ENCODE measurements around the gene ZNF559. TPM values are rescaled to one million over a fixed set of nuclear protein-coding genes. Genes with fewer than 3 reads are reported as not detected.

The ZNF559 gene
- total RNA-seq, 1 donor from 2014 or later = 23.6 TPM

DNA sequence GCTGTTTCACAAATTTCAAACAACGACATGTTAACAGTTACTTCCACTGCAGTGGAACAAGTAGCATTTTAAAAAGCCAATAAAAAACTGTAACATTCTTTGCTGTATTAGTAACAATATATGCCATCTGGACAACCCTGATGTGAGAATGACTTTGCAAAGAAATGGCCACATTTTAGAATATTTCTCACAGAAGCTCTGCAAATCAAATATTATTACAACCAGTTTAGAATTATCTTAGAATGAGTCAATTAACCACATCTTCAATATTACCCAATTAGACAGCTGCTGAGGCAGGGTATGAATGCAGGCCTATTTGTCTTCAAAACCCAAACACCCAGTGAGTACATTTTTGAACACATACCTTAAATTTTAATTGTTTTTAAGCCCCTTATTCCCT lies 17.5 kb upstream of the ZNF559 start:
- H3K4me1 Mint-ChIP-seq (ENCODE audit: low read depth, unreplicated experiment) = no peaks in the 10 kb centered on the region
- DNase-seq = no peak
- TF ChIP-seq, protein P1, sequence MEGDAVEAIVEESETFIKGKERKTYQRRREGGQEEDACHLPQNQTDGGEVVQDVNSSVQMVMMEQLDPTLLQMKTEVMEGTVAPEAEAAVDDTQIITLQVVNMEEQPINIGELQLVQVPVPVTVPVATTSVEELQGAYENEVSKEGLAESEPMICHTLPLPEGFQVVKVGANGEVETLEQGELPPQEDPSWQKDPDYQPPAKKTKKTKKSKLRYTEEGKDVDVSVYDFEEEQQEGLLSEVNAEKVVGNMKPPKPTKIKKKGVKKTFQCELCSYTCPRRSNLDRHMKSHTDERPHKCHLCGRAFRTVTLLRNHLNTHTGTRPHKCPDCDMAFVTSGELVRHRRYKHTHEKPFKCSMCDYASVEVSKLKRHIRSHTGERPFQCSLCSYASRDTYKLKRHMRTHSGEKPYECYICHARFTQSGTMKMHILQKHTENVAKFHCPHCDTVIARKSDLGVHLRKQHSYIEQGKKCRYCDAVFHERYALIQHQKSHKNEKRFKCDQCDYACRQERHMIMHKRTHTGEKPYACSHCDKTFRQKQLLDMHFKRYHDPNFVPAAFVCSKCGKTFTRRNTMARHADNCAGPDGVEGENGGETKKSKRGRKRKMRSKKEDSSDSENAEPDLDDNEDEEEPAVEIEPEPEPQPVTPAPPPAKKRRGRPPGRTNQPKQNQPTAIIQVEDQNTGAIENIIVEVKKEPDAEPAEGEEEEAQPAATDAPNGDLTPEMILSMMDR (IDR thresholded peaks at IDR 0.05; ENCODE audit: partially characterized antibody, unreplicated experiment) = no peak
- H3K4me3 Mint-ChIP-seq (ENCODE audit: unreplicated experiment) = no peak overlapping the region
- H3K36me3 Mint-ChIP-seq (ENCODE audit: unreplicated experiment) = peaks cover 25% of the 10 kb centered on the region
- H3K27ac Mint-ChIP-seq (ENCODE audit: unreplicated experiment) = no peak overlapping the region
- peaks cover 21% of the 10 kb centered on the region for H3K9me3 Mint-ChIP-seq (ENCODE audit: unreplicated experiment)
- peaks cover 5% of the 10 kb centered on the region for H3K27me3 Mint-ChIP-seq (ENCODE audit: unreplicated experiment)

DNA sequence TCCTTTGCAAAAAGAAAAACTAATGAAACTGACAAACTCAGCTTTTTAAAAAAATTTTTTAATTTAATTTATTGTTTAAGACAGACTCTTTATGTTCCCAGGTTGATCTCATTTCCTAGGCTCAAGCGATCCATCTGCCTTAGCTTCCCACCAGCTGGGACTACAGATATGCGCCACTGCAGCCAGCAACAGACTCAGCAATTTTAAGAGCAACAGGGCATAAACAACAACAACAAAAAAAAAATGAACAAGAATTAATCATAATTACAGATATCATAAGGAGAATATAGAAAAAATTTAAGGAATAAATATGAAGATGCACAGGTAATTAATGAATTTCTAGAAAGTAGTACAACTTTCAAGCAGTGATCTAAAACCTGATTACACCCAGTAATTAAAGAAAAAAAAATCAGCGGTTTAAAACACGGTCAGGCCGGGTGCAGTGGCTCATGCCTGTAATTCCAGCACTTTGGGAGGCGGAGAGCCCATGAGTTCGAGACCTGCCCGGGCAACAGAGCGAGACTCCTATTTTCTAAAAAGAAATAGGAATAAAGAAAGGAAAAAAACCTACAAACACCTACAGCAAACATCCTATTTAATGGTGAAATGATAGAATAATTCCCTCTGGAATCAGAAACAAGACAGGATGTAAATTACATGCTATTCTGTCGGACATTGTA lies 15.7 kb upstream of the ZNF559 start:
- Mint-ChIP-seq H3K9me3 (ENCODE audit: unreplicated experiment) (peaks cover 16% of the 10 kb centered on the region), H3K4me1 (ENCODE audit: low read depth, unreplicated experiment) (no peaks in the 10 kb centered on the region), H3K36me3 (ENCODE audit: unreplicated experiment) (peaks cover 17% of the 10 kb centered on the region), H3K4me3 (ENCODE audit: unreplicated experiment) (peak overlapping the region; percentile 95), H3K27me3 (ENCODE audit: unreplicated experiment) (peaks cover 2% of the 10 kb centered on the region), H3K27ac (ENCODE audit: unreplicated experiment) (peak overlapping the region; percentile 3)
- TF ChIP-seq, protein P1 (IDR thresholded peaks at IDR 0.05; ENCODE audit: partially characterized antibody, unreplicated experiment) = no peak
- no peak for DNase-seq

DNA sequence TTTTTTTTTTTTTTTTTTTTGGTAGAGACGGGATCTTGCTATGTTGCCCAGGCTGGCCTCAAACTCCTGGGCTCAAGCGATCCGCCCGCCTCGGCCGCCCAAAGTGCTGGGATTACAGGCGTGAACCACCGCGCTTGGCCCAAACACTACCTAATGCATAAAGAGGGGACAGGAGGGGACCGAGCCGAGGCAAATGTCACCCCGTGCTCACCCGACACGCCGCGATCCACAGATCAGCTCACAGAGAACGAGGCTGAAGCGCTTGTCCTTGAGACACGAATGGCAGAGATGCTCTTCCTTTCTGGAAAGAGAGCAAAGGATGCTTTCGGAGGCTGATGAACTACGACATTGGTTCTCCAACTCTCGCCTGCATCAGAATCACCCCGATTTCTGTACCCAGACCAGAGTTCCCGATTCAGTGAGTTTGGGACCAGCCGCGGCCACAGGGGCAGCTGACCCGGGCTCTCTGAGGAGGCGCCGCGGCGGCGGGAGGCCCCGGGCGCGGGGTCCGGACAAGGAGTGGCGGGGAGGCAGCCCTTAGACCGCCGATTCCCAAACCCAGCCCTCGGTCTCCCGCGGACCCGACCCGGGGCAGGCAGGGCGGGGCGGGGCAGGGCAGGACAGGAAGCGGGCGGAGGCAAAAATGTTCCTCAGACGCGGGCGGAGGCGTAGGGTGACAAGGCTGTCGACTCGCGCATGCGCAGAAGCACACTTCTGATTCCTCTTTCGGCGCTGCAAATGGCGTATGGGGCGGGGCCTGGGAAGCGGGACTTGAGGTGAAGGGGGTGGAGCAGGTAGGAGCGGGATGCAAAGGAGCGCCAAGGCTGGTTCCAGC lies 14.6 kb upstream of the ZNF559 start, which contains the start of gene ZNF699:
Gene ZNF699, minus strand, starts transcription at position 700 of the 835 bp plus-strand sequence. CDS start 4,719 bp downstream, outside the sequence.
- peak within 1 kb of the TSS; percentile 95 for H3K4me3 Mint-ChIP-seq (ENCODE audit: unreplicated experiment)
- no peaks in the 10 kb centered on the region for H3K4me1 Mint-ChIP-seq (ENCODE audit: low read depth, unreplicated experiment)
- H3K36me3 Mint-ChIP-seq (ENCODE audit: unreplicated experiment) = peaks cover 12% of the 10 kb centered on the region
- H3K27ac Mint-ChIP-seq (ENCODE audit: unreplicated experiment) = peak within 1 kb of the TSS; percentile 82
- TF ChIP-seq, protein P1 (IDR thresholded peaks at IDR 0.05; ENCODE audit: partially characterized antibody, unreplicated experiment) = no peak
- H3K9me3 Mint-ChIP-seq (ENCODE audit: unreplicated experiment) = peaks cover 16% of the 10 kb centered on the region
- peak; percentile 98 for DNase-seq
- H3K27me3 Mint-ChIP-seq (ENCODE audit: unreplicated experiment) = peaks cover 2% of the 10 kb centered on the region

DNA sequence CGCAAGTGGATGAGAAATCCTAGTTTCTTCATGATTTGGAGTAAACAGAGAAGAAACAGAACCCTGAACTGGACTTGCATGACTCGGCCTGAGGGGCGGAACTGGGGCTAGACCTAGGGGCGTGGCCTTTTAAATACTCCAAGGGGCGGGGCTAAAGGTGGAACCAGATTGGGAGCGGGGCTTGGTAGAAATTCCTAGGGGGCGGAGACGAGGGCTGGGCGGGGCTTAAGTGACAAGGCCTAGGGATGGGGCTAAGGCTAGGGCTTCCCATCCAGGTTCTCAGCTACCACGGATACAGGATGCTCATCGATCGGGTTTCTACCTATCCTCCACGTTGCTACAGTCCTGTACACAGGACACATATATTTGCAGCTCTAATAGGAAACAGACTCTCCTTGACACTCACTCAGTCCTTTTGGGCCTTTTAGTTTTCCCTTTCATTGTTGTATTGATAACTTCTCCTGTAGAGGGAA lies 14.0 kb upstream of the ZNF559 start:
- TF ChIP-seq, protein P1 (IDR thresholded peaks at IDR 0.05; ENCODE audit: partially characterized antibody, unreplicated experiment) = no peak
- Mint-ChIP-seq H3K4me1 (ENCODE audit: low read depth, unreplicated experiment) (no peaks in the 10 kb centered on the region), H3K4me3 (ENCODE audit: unreplicated experiment) (peak overlapping the region; percentile 88), H3K27ac (ENCODE audit: unreplicated experiment) (peak overlapping the region; percentile 81), H3K27me3 (ENCODE audit: unreplicated experiment) (peaks cover 2% of the 10 kb centered on the region), H3K9me3 (ENCODE audit: unreplicated experiment) (peaks cover 14% of the 10 kb centered on the region), H3K36me3 (ENCODE audit: unreplicated experiment) (peaks cover 10% of the 10 kb centered on the region)
- peak; percentile 90 for DNase-seq

Measured in glutamatergic neuron (in vitro differentiated cells).